NCI-H2227 treated with DMSO at 0.1 percent for 48 hours (cell line): ENCODE measurements around the gene PHPT1.

Experiments
- DNase-seq: peaks from one replicate; lab custom pipeline; 2025; lab: John Stamatoyannopoulos, UW

Gene PHPT1

DNA sequence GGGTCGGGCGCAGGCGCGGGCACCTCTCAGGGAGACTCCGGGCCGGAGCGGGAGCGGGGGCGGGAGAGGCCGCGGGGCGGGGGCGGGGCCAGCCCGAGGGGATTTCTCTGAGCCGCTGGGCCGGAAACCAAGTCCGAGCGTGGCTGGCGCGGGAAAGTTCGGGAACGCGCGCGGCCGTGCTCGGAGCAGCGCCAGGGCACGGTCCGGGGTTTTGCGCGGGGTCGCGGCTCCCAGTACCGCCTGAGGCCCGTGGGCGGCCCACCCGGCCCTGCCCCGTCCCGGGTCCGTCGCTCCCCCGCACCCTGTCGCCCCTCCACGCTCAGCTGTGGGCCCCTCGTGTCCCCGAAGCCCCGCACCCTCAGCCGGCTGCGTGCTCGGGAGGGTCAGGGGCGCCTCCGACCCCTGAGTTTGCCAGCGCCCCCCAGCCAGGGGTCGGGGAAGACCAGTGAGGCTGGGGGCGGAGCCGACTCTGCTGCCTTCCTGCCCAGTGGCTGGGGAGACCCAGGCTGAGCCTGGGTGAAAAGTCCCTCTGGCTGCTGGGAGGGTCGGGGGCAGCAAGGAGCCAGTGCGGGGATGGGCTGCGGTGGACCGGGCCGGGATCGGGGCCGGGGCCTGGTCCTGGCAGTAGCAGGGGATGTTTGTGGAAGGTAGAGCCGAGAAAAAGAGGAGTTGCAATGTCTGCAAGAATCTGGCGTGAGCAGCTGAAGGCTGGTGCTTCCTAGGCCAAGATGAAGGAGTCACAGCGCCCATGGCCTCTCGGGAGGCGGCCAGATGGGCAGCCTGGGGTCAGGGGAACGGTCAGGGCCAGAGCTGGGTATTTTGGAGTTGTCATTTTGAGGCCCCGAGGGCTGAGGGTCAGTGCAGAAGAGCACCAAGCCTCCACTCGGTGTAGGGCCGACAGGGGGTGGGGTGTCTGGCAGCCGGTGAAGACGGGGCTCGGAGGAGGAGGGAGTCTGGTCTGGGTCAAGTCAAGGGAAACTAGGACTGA lies 37.7 kb downstream of the PHPT1 start:
- DNase-seq, result no peak

DNA sequence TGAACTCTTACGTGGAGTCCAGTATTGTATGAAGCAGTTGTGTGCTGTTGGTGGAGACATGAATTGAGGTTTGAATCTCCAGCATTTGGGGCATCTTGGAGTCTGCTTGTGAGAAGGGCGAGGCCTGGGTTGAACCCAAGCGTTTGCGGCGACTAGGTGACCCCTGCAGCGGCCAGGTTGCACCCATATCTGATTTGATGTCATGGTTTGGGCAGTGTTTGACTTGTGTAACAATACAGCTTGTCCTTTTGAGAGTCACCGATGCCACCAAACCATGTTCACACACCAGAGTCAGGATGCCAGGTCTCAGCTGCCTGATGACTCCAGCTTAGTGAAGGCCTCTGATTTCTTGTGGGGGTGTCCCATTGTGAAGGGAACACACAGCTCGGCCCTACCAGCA lies 39.2 kb downstream of the PHPT1 start:
- no peak for DNase-seq

GRCh38 chr9:136889858-136890257 lies 40.6 kb downstream of the PHPT1 start:
- DNase-seq, result no peak

GRCh38 chr9:136890661-136891060 lies 41.5 kb downstream of the PHPT1 start:
- no peak for DNase-seq

DNA sequence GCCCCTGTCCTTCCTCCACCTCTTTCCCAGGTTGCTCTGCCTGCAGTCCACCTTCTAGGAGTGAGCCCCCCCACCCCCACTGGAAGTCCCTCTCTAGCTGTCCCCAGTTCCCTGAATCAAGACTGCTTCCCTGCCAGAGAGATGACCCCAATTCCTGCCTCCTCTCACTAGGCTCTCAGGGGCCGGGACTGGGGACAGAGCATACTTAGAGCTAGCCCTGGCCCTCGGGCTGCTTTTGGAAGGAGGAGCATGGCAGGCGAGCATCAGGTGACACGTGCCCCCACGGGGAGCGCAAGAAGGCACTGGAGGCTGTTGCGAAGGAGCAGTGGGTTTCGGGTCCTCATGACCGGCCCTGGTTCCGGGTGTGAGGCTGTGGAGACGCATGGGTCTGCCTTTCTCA lies 46.8 kb downstream of the PHPT1 start:
- DNase-seq, result no peak

DNA sequence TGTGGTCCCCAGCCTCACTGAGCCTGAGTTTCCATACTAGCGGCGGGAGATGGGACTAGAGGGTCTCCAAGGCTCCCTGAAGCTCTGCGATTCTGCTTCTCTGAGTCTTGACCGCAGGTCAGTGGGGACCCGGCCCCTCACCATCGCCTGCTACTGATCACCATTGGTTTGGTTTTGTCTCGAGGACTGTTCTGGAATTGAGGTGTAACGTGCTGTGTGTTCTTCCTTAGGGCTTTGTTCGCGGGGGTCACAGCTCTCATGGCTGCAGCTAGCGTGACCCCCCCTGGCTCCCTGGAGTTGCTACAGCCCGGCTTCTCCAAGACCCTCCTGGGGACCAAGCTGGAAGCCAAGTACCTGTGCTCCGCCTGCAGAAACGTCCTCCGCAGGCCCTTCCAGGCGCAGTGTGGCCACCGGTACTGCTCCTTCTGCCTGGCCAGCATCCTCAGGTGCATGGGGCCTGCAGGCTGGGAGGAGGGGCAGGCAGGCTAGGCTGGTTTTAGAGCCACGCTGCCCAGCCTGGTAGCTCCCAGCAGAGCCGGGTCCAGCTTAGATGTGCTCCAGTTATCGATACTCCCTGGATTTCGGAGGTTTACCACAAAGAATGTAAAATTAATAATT lies 49.4 kb downstream of the PHPT1 start:
- DNase-seq, result no peak

DNA sequence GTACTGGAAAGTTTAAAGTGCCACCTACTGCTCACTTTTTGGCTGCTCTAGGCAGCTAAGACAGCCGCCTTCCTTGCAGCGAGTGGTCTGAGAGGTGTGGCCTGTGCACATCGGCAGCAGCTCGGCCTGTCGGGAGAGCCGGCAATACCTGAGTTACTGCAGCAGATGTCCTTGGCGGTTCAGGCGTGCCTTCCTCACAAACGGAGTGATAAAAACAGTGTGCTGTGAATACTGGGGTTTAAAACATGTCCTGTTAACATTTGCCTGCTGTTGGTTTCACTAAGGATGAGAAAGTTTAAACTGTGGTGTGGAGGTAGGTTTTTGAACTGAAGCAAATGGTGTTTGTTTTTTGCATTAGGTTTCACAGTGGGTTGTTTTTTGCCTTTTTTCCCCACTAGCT lies 50.0 kb downstream of the PHPT1 start:
- DNase-seq, result no peak

DNA sequence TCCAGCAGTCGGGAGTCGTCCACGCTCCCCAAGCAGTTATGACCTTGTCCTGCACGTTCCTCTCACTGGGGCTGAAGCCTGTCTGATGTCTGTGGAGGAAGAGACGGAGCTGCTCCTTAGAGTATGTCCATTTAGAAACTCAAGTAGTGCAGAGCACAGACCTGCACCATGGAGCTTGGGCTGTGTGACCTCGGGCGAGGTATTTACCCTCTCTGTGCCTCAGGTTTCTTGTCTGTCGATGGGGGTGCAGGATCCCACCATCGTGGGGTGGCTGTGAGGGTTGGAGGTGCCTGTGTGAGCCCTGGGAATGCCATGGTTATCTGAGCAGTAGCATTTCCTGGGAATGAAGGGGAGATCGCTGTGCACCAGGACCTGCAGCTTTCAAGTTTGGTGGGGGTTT lies 51.3 kb downstream of the PHPT1 start:
- no peak for DNase-seq
